ENCODE results near the gene PCSK1.

The PCSK1 gene

DNA sequence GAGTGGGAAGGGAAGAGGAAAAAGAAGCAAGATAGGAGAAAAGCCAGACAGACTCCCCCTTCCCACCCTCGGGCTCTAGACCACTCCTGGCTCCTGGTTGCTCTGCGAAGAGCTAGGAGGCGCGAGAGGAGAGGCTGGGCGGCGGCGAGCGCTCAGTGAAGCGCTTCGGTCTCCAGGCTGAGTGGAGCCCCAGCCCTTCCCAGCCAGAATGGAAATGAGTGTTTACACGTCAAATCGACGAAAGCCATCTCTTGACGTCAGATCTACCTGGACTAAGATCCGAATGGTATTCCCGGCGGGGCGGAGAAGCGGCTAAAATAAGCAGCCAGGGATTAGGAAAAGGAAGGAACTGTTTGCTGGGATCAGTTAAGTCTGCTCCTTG lies at the start of gene PCSK1:
Gene PCSK1, minus strand, starts transcription at position 183 of the 382 bp plus-strand sequence. CDS start 206 bp downstream, outside the sequence.
- DNase-seq: no peak

DNA sequence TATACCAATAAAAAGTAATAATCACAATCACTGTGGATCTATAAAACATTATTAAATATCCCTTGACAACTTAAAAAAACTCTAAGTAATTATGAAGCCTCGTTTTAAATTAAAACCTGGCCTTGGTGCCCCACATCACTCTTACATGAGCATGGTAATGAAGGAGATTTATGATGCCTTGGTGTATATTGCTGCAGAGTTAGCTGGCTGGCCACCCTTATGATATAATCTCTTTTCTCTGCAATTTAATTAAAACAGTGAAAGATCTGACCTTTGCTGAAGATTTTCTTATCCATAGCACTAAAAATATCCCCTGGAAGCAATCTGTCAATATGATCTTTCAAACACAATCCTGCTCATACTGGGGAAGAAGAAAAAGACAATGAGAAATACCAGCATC lies 48.8 kb upstream of the PCSK1 start:
- DNase-seq: no peak

DNA sequence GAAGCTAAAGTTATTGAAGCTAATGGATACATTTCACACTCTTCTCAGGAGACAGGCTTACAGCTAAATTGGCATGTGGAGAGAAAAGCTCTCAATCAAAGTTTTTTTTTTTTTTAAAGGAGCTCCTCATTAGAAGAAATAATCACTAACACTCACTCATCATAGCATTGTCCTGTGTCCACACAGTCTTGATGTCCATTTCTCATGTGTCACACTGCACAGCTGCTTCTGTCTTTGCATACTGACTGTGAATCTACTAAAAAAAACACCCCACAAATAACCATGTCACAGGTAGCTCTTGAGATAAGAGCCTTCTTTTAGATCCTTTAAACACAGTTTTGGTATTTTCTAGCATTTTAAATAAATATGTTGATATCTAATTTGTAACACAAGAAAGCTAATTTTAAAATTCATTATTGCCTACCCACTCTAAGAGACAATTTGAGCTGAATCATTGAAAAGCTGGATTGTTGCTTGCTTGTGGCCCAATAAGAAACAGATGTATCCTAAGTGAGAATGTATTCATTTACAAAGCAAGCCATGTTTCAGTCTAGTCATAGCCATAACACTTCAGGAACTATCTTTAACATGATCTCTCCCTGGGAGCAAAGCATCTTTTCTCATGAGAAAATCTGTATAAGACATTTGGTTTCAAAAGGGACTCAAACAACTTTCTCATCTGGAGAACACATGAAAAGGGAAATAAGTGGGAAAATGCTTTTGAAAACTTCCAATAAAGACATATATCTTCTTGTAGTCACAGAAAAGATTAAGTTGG lies 48.1 kb upstream of the PCSK1 start:
- DNase-seq: no peak

DNA sequence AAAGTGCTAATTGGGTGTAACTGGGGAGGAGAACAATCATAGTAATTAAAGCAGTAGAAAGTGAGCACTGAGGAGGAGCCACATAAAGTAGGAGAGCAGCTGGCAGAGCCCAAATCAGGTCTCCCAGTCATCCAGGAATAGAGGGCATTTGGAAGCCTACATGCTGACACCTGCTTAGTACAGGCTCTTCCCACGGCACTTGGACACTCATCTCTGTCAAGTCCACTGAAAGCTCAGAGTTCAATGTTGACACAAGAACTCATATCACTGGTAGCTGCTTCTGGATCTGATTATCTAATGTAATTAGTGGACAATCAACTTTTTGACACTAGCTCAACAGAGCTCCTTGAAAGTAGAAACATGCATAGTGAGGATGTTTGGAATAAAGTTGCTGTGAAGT lies 45.9 kb upstream of the PCSK1 start:
- no peak for DNase-seq

DNA sequence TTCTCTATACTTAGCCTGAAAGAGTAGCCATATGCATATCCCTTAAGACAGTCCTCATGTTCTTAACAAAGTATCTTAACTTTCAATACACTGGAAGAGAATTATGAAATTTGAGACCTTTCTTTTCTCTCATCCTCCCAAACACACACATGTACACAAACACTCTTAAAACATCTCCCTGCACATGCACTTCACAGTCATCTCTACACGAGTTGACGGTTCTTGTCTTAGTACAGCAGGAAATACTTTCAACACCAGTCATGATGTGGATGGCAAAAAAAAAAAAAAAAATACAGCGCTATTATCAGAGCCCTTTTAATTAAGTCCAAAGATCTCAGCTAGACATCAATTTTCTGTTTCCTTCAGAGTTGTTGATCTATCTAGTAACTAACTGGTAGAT lies 43.6 kb upstream of the PCSK1 start:
- DNase-seq: no peak

DNA sequence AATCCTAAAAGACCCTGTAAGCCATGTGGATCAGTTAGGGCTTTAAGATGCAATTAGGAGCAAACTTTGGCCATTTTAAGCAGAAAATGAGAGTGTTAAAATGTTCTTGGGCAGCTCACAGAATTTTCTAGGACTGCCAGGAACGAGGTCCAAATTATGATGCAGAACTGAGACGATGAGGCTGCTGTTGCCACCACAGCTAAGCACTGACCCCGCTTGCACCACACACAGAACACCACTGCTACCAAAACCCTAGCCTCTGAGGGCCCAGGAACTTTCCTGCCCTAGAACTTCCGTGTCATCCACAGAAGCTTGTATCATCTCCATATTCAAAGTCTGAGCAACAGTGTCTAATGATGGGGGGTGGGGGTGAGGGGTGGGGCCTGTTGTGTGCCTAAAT lies 41.0 kb upstream of the PCSK1 start:
- no peak for DNase-seq

DNA sequence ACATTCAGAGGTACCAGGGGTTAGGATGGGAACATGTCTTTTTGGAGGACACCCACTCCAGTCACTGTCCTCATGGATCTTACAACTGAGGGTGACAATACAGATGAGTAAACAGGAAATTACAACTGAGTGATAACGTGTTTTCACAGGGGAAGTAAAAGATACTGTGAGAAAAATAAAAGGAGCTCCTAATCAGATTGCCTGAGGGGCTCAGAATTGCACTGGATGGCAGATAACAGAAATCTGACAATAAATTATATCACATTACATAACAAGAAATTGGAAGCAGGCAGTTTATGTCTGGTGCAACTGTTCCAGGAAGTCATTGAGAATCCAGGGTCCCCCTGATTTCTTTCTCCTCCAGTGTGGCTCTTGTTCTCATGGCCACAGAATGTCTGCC lies 40.1 kb upstream of the PCSK1 start:
- DNase-seq: no peak

DNA sequence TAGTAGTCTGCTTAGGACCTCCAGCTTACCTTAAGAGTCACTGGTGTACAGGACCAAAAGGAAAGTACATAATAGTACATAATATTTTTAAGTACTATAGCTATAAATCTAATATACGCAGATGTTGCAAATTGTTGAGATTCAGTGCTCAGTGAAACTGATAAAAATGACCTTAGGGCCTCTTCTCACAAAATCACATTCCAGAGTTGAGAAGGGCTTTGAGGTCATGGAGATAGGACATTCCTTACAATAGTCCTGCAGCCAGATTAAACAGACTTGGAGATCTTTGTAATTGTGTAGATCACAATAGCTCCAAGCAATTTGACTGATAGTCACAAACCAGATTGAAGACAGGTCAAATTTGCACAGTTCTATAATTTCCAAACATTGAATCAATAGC lies 37.7 kb upstream of the PCSK1 start:
- no peak for DNase-seq

DNA sequence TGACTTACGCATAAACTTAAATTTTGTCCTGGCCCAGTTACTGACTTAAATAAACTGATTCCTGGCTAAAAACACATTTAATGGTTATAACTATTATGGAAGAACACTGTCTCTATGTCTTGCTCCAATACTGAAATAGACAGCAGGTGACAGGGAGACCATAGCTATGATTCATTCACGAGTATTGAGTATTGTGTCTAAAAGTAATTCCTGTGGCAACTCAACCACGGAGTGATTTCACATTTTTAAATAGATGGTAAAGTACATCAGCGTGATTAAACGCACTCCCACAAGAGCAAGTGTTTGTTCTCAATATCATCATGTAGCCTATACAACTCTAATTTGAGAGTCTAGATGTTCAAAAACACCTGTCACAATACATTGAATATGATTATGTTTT lies 35.9 kb upstream of the PCSK1 start:
- DNase-seq: no peak

DNA sequence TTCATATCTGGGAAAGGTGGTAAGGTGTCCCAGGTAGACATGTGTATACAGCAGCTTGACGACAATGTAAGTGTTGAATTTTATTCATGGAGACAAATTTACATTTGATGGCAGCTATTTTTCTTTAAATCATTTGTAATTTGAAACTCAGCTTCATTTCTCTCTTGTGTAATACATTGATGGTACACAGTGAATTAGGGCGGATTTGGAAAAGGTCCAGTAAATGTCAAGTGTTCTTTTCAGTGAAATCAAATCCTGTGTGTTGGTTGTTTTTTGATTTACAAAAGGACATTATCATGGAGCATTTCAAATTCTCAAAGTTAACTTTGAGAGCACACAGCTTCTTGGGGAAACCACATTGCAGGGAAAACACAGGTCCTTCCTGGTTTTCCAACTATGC lies 30.0 kb upstream of the PCSK1 start:
- DNase-seq: no peak

DNA sequence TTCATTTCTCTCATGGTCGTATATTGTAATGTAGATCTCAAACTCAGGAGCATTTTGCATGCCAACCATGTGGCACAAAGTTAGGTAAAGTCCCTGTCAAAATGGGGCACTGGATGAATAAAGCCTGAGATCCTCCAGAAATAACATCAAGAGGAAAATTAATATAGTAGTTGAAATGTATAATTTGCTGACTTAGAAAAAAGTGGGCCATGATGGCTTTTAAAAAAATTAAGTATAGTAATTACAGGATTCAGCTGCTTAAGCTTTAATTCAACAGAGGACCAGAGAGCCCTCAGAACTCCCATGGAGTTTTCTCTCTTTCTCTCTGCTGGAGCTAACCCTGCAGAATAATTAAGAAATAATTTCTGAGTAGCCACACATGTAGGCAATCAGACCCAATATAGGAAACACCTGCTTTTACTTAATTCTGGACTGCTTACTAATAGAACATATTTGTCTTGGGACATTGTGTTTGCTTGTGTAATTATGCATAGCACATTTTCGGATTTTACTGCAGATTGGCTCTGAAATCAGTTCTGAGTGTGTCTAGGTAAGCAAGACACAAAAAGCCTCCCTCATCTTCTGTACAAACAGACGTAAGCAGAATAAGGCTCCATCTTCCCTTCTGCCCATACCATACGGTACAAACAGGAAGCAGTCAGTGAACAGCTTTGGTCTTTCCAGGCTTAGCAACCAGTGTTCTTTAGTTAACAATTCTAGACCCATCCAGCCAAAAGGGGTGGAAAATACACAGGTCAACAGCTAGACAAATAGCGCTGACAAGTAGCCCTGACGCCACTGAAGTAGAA lies 26.5 kb upstream of the PCSK1 start:
- no peak for DNase-seq

DNA sequence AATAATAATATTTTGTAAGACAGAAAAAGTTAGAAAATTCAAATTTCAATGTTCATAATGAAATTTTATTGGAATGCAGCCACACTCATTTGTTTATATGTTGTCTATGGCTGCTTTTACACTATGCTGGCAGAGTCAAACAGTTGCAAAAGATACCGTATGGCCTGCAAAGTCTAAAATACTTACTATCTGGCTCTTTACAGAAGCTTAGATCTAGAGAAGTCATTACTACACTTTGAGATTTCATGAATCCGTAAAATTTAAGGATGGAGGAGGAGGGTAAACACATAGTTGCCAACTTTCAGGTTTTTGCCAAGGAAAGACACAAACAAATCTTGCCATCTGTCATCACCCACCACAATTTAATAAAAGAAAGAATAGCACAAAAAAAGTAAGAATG lies 25.1 kb upstream of the PCSK1 start:
- no peak for DNase-seq

DNA sequence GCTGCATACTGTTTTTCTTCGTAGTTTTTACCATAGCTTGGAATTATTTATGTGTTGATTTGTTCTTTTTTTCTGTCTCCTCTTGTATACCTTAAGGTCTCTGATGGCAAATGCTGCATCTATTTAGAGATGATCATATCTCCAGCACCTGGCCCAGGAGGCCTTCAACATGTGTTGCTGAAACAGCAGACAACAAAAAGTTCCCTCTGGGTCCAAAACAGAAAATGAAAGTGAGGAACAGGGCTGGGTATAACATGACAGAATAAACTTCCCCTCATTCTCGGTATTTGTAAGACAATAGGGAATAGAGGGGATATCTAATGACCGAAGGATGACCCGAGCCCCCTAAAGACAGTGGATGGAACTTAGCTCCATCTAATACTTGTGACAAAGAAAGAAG lies 22.7 kb upstream of the PCSK1 start:
- DNase-seq: no peak

DNA sequence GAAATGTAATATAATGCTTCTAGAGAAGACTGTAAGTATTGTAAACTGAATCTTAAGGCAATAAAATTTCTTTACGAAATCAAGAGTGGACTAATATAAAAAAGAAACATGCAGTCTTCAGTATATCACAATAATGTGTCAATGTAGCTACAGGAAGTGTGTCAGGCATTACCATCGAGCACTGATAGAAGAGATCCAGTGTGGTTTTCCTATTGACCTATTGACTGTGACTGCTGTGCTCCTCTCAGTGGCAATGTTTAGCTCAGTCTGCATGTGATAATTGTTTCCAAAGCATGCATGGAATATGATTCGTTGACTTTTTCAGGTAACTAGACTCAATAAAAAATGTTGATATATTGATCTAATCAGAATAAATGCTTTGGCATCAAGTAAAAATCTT lies 20.3 kb upstream of the PCSK1 start:
- no peak for DNase-seq

DNA sequence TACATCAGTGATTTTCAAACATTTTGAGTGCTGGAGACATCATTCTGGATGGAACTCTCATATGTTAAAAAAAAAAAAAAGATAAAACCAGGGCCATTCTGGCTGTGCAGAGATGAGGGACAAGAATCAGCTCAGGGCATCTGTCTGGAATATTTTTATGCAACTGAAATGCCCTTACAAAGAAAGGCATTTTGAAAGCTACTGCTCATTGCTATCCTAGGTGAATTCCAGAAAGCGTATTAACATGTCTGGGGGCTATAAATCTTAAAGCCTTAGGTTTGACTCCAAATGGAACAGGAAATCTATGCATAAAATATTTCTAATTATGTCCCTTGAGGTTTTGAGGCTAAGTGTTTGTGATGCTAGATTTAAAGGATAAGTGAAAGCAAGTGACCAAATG lies 14.9 kb upstream of the PCSK1 start:
- no peak for DNase-seq

DNA sequence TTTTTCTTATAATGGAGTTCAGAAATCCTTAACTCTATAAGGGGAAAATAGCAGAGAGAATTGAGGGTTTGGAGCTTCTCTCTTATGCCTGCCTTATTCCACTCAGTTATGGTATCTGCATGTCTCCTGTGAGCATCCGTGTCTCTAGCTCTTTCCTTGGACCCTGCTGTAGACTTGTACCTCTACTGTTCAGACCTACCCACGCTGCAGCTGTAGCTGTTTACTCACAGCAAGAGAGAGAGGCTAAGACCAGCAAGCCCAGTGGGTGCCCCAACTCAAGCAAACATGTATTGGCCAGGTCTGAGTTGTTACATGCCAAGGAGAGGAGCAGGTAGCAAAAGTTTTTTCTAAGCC lies 7.1 kb upstream of the PCSK1 start:
- DNase-seq: no peak

DNA sequence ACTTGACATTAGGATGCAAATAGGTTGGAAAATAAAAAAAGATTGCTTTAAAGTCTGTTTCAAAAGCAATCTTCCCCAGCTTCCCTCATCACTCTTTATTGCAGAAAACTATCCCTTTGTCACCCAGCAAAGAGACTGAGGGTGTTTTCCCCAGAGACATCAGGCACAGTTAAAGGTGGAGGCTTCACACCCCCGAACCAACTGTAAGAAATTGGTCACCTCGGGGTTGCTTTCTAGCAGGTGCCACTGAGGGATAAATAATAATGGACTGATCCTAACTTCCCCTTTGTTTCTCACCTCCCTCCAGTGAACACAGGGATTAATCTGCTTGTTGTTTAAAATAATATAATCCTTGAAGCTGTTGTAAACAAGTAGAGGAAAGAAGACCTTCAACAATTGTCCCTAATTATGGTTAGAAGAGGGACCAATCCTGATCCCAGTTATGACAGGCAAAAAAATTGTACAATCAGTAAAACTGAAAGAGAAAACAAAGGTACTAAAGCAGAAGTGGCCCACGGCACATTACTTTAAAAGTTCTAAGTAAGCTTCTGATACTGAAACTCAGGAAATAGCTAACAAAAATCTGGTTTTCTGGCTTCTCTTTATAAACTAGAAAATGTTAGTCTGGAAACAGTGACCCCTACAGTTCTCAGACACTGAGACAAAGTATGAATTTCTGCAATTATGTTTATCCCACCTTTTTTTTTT lies 6.6 kb upstream of the PCSK1 start:
- no peak for DNase-seq

DNA sequence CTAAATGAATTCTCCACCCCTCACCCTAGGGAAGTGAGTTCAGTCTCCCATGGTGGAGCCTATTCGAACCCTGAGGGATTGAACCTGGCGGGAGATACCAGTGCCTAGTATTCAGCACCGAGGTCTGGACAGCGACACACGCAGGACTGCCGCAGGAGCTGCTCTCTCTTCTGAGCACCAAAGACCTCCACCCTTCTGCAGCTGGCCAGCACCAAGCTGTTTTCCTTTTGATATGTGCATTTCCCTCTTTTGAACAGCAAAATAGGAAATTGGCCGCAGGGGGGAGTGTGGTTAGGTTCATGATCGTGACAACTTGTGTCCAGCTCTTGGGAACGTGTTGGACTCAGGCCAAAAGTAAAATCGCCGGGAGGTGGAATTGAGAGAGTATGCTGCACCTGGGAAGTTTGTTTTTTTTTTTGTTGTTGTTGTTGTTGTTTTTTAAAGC lies 1.2 kb upstream of the PCSK1 start:
- DNase-seq: peak; percentile 24

DNA sequence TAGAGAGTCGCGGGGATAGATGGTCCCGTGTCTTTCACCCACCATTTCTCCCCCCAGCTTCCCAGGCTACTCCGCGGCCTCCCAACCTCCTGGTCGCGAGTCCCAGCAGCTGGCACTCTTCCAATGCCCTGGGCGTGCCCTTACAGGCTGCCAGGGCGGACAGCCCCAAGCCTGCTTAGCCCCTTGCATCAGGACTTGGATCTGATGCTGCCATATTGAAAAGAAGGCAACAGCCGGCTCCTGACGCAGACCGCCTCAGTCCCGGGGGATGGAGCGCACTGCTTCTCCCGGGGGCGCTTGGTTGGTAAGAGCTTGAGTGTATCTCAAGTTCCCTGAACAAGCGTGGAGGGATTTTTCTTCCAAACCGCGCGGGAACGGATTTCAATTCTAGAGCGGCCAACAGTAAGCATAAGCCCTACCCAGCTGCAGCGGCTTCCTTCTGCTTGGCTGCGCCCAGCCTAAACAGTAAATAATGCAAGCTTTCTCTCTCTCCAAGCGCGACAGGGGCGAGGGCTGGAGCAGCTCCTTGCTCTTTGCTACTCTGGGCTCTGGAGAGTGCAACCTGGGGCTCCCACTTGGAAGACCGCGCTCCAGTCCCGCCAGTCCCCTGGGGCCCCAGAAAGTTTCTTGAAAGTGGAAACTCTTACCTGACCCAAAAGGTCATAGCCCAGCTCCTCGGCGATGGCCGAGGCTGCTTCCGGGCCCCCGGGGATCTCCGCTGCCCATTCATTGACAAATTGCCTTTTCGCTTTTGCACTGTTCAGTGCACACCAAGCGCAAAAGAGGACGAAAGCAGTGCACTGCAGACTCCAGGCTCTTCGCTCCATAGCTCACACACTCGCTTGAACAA lies 607 bp downstream of the PCSK1 start:
- no peak for DNase-seq

DNA sequence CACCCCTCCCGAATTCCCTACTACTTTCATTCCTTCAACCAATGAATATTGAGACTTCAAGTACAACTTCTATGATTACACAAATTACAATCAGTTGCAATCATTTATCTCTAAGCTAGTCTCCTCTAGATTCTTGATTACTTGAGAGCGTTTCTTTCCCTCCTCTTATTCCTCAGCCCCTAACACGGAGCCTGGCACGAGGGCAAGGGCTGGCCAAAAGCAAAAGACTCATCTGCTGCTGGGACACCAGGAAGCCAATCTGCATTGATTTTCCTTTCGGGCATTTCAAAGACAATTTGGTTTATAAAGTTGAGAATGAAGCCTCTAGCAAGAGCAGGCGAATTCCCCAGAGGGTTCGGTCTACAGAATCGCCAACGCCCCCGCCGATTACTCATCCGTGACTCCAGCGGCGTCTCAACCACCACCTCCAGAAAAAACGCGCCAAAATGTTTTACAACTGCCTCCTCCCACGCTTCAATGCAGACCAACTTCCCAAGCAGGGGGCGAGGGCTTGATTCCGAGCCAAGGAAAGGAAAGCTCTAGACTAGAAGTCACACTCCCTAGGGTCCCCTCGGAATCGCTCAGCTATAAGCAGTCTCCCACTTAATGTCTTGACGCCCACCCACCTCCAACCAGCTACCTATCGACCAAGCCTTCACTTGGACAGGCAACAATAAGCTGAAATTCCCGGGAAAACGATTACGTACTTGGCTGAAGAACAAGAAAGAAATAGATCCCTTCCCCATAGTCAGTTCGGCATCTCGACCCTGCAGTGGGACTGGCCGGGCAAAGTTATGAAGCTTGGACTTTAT lies 1.5 kb downstream of the PCSK1 start:
- DNase-seq: no peak

DNA sequence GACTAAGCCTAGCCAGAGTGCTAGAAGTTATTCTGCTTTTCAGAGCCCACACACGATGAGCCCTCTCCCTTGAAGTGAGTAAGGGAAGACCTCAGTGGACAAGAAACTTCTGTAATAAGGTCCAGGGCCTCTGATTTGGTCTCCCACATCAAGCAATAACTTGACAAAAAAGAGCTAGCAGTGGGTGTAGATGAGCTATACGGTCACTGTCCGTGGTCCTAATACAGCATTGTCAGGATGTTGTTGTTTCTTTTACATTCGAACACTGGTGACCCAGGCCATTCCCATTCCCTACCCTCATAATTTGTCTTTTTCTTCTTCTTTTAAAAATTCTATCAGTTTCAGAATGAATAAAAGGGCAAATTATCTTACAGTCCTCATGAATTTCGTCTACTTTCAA lies 5.2 kb downstream of the PCSK1 start:
- DNase-seq: no peak

DNA sequence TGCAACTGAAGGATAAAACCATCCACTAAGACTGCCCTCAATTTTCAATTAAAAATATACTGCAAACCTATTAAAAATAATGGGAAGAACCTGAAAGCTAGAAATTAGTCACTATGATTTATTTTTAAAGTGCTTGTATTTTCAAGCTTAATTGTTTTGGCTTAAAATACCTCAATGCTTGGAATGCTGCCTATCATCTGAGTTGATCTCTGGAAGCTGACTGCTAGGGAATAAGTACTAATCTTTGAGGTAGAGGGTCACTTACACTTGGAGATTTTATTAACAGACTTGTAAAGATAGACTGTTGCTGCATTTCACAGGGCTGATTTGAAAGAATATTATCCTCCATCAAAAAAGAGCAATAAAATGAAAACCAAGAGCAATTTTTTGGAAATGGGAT lies 6.2 kb downstream of the PCSK1 start:
- no peak for DNase-seq
